ENCODE measurements around the gene UBALD2. TPM values are rescaled to one million over a fixed set of nuclear protein-coding genes. Genes with fewer than 3 reads are reported as not detected.

The UBALD2 gene
- total RNA-seq, 4 donors from 2014 or later = 7.0 to 25.9 (median 13.7) TPM

DNA sequence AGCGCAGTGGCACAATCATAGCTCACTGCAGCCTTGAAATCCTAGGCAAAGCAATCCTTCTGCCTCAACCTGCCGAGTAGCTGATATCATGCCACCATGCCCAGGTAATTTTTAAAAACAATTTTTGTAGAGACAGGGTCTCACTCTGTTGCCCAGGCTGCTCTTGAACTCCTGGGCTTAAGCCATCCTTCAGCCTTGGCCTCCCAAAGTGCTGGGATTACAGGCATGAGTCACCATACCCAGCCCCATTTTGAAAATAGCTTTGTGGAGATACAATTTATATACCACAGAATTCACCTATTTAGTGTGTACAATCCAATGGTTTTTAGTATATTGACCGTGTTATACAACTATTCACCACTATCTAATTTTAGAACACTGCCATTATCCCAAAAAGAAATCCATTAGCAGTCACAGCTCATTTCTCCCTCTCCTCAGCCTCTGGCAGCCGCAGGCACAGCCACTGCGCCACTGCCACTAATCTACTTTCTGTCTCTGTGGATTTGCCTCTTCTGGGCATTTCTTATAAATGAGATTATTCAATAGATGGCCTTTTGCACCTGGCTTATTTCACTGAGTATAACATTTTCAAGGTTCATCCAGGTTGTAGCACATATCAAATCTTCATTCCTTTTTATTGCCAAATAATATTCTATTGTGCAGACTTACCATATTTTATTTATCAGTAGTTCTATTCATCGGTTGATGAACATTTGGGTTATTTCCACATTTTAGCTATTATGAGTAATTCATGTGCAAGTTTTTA lies 31.4 kb upstream of the UBALD2 start:
- no peak for ATAC-seq (ENCODE audit: low FRiP score)
- no peak for DNase-seq (ENCODE audit: low spot score)
- no peak for TF ChIP-seq CTCF (IDR thresholded peaks at IDR 0.05)

DNA sequence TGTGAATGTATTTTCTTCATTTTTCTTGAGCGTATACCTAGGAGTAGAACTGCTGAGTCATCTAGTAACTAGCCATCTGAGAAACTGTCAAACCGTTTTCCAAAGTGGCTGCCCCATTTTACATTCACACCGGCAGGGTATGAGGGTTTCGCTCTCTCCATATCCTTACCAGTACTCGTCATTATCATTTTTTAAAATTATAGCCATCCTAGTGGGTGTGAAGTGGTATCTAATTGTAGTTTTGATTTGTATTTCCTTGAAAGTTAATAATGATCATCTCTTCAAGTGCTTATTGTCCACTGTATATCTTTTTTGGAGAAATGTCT lies 30.8 kb upstream of the UBALD2 start:
- no peak for TF ChIP-seq CTCF (IDR thresholded peaks at IDR 0.05)
- ATAC-seq (ENCODE audit: low FRiP score) (no peak), DNase-seq (ENCODE audit: low spot score) (no peak)

- ATAC-seq (ENCODE audit: low FRiP score) (no peak), DNase-seq (ENCODE audit: low spot score) (no peak)
- no peak for TF ChIP-seq CTCF (IDR thresholded peaks at IDR 0.05)
Measured at GRCh38 chr17:76235883-76236282, 29.3 kb upstream of the UBALD2 start.

- TF ChIP-seq CTCF (IDR thresholded peaks at IDR 0.05) = no peak
Measured at GRCh38 chr17:76236603-76237002, 28.5 kb upstream of the UBALD2 start.

DNA sequence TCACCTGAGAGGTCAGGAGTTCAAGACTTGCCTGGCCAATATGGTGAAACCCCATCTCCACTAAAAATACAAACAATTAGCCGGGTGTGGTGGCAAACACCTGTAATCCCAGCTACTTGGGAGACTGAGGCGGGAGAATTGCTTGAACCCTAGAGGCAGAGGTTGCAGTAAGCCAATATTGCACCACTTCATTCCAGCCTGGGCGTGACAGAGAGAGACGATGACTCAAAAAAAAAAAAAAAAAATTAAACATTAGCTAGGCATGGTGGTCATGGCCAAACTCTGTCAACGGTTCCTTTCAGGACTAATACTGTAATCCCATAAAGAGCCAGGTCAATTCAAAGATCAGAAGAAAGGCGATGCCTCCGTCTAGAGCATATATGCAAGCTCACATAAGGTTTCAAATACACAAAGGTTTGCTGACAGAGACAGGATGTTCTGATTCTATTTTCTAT lies 27.3 kb upstream of the UBALD2 start:
- no peak for TF ChIP-seq CTCF (IDR thresholded peaks at IDR 0.05)
- DNase-seq (ENCODE audit: low spot score) = no peak
- ATAC-seq (ENCODE audit: low FRiP score) = no peak

More at GRCh38 chr17:76236603-76237002, 28.5 kb upstream of the UBALD2 start:
- DNase-seq (ENCODE audit: low spot score) (no peak), ATAC-seq (ENCODE audit: low FRiP score) (no peak)

GRCh38 chr17:76238847-76239537 lies 26.2 kb upstream of the UBALD2 start:
- no peak for TF ChIP-seq CTCF (IDR thresholded peaks at IDR 0.05)
- no peak for DNase-seq (ENCODE audit: low spot score)
- ATAC-seq (ENCODE audit: low FRiP score) = no peak
